Stimulated activated CD4-positive, alpha-beta T cell treated with anti-CD3 and anti-CD28 coated beads, TNF-alpha, amount 100 ng/mL, for 4 hours (primary cell): ENCODE results near the gene SRRM4.

Experiments
- DNase-seq, 3 experiments: peaks; one replicate each; pipeline ENCODE4 v3.0.0-alpha.2; 2020; ENCODE audit warnings: low read depth in 3 of 3

Gene SRRM4

DNA sequence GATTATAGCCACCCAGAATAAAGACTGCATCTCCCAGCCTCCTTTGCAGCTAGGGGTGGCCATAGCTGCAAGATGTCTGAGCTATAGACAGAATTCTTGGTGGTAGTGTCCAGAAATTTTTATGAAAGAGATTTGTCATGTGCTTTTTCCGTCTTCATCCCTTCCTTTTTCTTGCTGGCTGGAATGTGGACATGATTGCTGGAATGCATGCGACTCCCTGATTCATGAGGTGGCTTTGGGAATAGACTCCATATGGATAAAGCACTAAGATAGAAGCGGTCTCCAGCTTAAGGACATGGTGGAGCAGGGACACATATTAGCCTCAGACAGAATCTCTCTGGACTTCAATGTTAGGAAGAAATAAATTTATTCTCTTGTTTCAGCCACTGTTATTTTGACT, 187.4 kb downstream of the SRRM4 start:
- no peak for DNase-seq

DNA sequence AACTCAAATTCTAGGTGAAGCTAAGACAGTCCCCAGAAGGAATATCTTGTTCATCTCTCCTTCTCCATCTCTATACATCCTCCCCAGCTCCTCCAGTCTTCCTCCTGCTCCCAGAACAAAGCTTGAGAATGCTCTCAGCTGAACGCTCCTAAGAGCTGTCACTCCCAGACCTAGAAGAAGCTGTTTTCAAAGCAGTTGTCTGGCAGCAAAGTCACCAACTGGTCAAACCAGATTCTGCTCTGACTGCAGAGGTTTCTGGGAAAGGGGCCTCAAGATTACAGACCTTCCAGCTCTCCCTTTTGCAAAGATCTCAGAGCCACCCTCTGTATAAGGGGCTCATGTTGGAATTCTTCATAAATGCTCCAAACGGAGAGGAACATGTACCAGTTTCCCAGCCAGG, 187.8 kb downstream of the SRRM4 start:
- no peak for DNase-seq

DNA sequence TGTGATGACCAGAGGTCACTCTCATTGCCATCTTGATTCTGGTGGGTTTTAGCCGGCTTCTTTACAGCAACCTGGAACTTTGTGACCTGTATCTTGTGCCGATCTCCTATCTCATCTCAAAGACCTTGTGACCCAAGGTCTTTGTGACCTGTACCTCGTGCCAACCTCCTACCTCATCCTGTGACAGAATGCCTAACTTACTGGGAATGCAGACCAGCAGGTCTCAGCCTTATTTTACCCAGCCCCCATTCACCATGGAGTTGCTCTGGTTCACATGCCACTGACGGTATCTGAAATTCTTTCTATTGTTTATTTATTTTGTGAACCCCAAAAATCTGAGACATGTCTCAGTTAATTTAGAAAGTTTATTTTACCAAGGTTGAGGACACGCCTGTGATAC, 189.9 kb downstream of the SRRM4 start:
- no peak for DNase-seq

DNA sequence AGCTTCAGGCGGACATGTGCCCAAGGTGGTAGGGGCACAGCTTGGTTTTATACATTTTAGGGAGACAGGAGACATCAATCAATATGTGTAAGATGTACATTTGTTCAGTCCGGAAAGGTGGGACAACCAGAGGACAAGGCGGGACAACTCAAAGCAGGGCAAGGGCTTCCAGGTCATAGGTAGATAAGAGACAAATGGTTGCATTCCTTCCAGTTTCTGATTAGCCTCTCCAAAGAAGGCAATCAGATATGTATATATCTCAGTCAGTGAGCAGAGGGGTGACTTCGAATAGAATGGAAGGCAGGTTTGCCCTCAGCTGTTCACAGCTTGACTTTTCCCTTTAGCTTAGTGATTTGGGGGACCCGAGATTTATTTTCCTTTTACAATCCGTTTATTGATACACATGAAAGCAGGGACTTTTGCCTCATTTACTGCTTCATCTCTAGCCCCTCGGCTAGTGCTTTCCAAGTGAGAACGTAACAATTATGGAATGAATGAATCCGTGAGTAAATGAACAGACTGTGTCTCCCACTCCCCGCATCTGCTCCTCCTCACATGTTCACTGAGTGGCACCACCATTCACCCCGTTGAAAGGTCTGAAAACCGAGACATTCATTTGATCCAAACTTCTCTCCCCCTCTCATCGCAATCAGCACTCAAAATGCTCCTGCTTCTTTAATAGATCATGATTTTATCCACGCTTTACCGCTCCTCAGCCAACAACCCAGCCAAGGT, 190.5 kb downstream of the SRRM4 start:
- no peak for DNase-seq

DNA sequence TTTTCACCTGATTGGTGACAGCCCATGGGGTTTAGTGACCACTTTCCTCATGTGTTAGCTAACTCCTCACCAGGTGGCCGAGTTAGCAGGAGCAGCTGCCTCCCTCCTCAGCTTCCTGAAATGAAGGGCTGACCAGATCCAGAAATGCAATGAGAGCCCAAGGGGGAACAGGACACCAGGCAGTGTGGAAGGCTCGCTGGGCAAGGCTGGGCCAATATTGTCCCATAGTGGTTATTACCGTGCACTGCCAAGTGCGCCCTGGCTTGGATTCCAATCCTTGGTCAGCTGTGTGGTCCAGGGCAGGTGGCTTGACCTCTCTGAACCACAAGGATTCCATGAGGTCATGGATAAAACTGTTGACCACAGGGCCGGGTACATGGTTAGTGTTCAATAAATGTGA, 193.7 kb downstream of the SRRM4 start:
- DNase-seq, result no peak

DNA sequence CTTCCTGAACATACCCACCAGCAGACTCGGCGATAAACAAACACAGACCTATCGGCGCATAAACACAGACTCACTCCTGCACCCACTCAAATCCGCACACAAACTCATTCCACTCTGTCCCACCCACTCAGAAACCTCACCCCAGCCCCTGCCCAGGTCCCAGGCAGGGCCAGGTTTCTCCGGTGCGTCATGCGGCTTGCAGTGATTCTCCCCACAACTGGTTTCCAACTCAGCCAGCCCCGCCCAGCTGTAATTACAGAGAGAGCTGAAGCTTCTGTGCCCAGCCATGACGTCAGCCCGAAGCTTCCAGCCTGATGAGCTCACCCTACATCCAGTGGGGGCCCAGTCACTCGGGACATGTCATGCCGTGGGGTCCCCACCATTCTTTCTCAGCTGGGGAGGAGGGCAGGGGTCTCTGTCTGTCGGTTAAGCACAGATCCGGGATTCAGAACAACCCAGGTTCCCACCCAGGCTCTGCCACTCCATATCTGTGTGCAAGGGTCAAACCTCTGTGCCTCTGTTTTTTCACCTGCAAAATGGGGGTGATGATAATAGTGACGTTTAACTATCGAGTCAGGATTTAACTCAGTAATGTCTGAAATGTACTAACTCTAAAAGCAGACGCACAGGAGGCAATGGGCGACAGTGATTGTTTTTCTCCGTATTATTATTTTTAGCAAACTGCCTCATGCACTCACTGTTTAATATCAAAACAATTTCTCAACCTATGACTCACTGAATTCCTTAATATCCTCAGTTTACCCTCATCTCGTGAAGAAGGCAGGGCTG, 195.1 kb downstream of the SRRM4 start:
- no peak for DNase-seq

DNA sequence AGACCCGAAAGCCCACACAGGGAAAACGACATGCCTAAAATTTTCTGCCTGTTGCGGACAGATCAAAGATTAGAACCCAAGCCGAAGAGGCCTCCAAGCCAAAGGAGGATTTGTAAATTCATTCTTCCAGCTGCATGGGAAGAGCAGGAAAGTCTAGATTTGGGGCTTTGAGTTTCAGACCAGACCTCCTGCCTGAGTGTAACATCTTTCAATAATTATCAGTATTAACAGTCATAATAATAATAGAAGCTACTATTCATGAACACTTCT, 195.7 kb downstream of the SRRM4 start:
- DNase-seq, result no peak

DNA sequence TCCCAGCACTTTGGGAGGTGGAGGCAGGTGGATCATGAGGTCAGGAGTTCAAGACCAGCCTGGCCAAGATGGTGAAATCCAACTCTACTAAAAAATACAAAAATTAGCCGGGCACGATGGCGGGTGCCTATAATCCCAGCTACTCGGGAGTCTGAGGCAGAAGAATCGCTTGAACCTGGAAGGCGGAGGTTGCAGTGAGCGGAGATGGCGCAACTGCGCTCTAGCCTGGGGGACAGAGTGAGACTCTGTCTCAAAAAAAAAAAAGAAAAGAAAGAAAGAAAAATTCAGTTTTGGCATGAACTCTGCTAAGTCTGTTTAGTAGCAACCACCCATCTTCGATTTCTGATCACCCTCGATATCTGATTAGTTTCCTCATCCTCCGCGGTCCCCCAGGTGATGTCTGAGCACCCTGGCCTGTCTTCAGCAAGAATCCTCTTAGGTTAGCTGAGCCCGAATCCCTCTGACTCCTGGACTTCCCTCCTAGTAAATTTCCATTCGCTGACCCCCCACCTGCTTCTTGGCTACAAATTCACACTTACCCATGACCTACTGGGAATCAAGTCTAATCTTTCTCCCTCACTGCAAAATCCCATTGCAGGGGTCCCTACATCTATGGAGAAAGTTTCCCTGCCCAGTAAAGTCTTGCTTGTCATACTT, 196.5 kb downstream of the SRRM4 start:
- DNase-seq, result no peak

DNA sequence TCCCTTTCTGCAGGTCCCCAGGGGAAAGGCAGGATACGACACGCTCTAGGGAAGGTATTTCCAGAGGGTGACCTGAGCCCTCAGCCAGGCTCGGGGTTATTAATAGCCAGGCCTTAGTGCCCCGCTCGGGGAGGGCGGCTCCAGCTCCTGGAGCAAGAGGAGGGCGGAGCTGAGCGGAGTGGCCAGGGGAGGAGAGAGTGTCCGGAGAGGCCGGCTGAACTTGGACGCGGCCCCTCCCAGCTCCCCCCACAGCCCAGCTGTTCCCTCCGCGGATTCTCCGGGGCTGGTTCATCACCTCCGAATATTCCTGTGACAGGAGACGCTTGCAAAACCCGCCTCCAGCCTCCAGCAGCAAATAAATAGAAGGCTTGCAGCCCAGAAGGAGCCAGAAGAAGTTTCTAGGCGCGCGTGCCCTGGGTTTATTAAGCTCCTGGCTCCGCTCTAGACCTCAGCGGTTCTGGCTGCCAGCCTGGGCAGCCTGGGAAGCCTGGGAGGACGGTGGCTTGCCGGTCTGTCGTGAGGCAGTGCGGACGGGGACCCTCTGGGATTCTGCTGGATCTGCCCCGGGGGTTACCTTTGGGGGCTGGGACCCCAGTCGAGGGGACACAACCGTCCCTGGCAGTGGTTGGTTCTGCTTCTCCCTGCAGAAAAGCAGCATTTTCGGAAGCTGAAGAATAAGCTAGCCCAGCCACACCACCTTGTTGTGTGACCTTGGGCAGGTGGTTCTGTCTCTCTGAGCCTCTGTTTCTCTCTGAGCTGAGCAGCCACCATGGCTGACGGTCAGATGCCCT, 197.4 kb downstream of the SRRM4 start, which contains the start of gene HSPB8:
TSS of gene HSPB8 (plus strand) at position 388 of the 791 bp plus-strand sequence. CDS start at position 770, 382 bp downstream.
- DNase-seq, result no peak

DNA sequence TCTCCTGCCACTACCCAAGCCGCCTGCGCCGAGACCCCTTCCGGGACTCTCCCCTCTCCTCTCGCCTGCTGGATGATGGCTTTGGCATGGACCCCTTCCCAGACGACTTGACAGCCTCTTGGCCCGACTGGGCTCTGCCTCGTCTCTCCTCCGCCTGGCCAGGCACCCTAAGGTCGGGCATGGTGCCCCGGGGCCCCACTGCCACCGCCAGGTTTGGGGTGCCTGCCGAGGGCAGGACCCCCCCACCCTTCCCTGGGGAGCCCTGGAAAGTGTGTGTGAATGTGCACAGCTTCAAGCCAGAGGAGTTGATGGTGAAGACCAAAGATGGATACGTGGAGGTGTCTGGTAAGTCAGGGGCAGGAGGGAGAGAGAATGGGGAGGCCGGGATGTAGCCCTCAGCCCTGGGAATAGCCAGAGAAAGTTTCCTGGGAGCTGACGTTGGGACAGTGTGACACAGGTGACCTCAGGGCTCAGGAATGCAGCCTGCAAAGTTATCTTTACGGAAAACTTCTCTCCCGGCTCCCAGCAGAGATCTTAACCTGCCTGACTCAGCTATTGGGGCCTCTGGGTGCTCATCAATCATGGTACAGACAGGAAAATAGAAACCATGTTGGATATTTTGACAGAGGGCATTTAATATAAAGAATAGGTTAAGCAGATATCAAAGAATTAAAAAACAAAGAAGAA, 198.1 kb downstream of the SRRM4 start:
- no peak for DNase-seq

DNA sequence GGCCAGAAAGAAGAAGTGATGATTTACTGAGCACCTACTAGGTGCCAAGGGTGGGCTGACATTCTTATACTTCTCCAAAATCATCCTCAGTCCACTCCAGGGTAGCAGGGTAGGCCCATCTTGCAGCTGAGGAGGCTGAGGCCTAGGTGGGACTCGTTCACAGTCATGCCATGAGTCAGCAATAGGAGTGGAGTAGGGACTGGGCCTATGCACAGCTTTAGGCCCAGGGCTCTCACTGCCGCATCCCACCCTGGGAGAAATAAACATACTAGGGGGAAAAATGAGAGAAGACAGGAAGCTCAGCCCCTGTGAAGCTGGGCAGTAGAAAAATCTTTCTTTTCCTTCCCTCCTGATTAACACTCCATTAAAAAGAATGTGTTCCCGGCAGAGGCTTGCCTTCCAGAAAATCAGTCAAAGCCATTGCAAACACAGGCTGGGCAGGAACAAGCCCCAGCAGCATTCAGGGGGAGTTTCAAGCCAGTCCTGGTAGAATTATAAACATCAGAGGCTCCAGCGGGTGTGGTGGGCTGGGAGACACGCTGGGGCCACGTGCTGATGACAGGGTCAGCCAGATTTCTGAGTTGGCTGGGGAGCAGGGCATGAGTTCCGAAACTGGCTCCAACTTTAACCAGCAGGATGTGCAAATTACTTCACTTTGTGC, 199.2 kb downstream of the SRRM4 start:
- no peak for DNase-seq

DNA sequence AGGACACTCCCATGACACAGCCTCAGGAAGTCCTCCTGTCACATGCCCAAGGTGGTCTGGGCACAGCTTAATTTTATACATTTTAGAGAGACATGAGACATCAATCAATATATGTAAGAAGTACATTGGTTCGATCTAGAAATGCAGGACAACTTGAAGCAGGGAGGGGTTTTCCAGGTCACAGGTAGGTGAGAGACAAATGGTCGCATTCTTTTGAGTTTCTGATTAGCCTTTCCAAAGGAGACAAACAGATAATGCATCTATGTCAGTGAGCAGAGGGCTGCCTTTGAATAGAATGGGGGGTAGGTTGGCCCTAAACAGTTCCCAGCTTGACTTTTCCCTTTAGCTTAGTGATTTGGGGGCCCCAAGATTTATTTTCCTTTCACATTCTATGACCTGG, 199.9 kb downstream of the SRRM4 start:
- no peak for DNase-seq

DNA sequence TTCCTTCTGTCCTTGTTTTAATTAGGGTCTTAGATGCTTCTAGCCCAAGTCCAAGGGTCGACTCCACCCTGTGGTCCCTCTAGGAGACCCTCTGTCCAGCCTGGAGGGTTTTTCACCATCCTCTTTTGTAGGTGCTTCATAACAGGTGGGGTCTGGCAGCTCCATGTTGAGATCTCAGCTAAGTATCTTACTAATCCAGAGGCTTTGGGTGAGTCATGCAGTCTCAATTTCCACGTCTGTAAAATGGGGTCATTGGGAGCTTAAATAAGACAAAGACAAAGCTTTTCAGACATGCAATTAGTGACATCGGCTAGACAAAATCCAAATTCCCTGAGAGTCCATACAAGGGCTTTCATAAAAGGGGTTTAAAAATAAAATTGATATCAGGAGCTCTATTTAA, 200.6 kb downstream of the SRRM4 start:
- DNase-seq, result no peak

DNA sequence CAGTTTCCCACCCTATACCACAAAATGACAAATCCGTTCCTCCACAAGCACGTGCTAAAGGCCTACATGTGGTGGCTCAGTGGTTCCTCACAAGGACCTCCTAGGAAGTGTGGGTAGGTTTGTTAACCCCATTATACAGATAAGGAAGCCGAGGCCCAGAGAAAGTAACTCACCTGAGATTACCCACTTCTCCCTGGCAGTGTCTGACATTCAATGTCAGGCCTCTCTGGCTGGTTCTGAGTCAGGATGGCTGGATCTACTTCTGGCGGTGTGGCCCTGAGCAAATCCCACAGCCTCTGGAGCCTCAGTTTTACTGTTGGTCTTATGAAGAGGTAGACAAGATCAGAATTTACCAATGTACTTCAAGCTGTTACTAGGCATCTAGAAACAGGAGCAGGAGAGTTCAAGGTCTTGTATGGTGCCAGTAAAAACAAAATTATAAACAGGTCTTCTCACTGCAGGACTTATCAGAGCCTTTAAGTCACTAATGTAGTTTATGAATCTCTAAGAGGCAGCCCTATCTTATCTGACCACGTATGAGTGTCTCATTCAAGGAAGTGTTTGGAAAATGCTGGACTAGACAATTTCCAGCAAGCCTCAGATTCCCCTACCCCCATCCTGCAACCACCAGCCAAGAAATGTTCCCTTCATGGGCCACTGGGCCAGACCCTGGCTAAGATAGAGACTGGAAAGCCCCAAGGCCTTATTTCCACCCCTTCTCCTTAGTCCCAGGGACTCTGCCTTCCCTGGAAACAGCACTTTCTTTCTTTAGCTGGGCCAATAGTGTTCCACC, 201.6 kb downstream of the SRRM4 start:
- no peak for DNase-seq

DNA sequence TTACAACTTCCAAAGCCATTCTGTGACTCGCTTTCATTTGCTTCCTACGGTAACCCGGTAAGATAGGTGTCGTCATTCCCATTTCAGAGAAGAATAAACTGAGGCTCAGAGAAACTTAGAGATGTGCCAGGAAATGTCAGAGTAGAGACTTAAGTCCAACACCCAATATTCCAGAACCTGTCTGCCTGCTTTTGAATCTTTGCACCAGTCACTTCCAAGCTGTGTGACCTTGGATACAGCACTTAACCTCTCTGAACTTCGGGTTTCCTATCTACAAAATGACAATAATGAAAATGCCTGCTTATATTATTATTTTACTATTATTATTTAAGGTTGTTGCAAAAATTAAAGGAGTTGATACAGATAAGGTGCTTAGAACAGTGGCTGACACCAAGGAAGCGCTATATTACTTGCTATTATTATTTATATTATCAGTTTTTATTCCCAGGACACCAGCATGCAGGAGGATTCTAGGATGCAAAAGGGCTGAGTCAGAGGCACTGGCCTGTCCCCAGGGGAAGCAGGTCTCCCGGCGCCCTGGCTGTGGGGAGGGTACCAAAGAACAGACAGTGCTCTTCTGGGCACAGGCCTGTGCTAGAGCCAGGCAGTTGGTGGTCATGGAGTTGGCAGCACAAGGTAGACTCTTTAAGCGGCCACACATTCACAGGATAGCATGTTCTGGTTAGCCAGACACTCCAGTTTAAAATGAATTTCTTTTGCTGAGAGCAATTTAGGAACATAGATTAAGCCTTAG, 202.8 kb downstream of the SRRM4 start:
- DNase-seq, result no peak

DNA sequence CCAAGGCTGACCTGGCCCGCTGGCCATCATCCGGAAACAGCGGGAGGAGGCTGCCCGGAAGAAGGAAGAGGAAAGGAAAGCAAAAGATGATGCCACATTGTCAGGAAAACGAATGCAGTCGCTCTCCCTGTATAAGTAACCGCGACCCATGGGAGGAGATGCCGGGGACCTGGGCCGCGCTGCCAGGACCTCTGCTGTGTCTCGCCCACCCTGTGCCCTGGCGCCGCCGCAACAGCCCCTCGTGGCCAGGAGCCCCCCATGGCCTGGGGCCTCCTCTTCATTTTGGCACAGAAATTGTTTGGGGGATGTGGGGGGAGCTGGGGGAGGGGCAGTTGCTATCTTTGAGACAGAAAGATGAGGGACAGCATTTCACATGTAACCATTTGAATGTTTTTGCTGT, 213.9 kb downstream of the SRRM4 start:
- DNase-seq, result no peak

DNA sequence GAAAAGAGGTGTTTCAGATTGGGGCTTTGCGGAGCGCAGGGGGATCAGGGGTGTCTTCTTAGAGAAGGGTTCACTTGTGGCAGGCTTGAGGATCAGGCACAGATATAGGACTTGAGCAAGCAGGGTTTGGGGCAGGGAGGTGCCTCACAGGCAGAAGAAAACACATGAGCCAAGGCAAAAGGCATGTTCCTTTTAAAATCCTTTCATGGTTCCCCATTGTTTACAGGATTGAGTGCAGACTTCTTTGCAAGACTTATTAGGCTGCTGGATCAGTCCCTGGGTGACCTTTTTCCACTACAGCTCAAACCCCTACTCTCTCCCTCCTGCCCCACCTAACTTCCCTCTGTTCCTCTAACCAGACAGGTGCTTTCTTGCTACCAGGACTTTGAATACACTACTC, 217.1 kb downstream of the SRRM4 start:
- DNase-seq, result no peak

DNA sequence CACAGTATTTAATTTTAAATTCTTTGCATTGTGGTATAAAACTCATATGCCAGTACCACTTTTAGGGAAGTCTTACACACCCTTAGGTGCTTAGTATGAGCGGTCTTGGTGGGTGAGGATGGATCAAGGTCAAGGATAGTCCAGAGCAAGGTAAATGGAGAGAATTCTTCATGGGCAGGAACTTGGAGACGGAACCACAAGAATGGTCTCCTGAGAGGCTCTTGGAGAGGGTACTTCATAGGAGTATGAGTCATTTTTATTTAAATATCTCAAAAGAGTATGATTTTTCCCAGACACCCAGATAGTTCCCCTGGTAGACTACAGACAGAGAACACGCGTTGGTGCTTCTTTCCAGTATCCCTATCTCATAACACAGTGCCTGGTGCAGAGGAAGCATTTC, 219.3 kb downstream of the SRRM4 start:
- no peak for DNase-seq

DNA sequence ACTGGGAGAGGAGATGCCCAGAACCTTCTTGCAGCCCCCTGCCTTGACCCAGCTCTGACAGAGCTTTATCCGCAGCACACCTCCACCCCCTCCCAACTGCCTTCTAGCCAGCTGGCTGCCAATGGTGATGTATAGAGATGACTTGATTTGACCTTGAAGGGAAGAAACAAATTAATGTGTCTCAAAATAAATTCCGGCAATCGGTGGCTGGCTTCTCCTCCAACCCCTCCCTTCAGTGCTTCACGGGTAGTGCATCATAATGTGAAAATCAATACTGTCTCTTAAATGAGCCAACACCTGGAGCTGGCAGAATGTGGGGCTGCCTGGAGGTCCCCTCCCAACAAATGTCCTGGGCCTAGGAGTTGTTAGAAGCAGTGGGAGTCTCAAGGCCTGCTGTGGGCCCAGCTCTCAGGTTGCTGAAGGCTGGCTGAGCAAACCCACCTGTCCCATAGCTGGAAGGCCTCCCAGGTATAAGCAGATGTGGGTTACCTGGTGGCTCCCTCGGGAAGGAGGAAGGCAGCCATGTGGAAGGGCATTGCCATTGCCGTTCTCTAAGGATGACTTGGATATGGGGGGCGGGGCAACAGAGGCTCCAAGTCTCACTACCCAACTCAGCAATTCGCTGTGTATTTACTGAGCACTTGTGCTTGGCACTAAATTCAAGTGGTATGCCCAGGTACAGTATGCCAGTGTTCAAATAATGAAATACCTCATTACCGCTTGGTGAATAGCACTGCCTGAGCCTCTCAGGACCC, 220.6 kb downstream of the SRRM4 start:
- DNase-seq, result no peak
